B cell (primary cell): Measurements from ENCODE around the gene PAGE3. TPM values are rescaled to one million over a fixed set of nuclear protein-coding genes. Genes with fewer than 3 reads are reported as not detected.

Source experiments
- ATAC-seq: fragments of 200-7000 bp; cut with Tn5 transposase; one replicate; pipeline ENCODE4 v1.10.0; 2021; ENCODE audit warnings: low read depth, mild to moderate bottlenecking, moderate number of reproducible peaks, moderate library complexity
- CTCF ChIA-PET: fragments of 350-600 bp; sonication (Branson Sonifier 250); formaldehyde crosslinking; loops from one replicate; lab custom pipeline; 2021; ENCODE audit warnings: antibody characterized with exemption, inconsistent platforms; lab: Charles Lee
- POLR2A ChIA-PET: fragments of 350-600 bp; sonication (Branson Sonifier 250); formaldehyde crosslinking; loops from one replicate; lab custom pipeline; 2021; ENCODE audit warnings: antibody characterized with exemption; lab: Charles Lee
- DNase-seq: peaks from one replicate; pipeline ENCODE4 v3.0.0; 2013
- H2AFZ ChIP-seq: 2 replicates; pipeline ENCODE4 v1.6.1; 2012; ENCODE audit warnings: mild to moderate bottlenecking, low read depth, low read length; ENCODE audit not compliant: insufficient read depth, poor library complexity, severe bottlenecking
- H3K27ac ChIP-seq, 2 donors: 1 replicate in 1 of 2; 2 replicates in 1 of 2; pipeline ENCODE4 v1.5.1; 2012 to 2013; ENCODE audit warnings: low read length in 2 of 2, mild to moderate bottlenecking in 2 of 2, moderate library complexity in 1 of 2
- H3K27me3 ChIP-seq, 4 experiments: fragments of 200-600 bp in 1 of 4; sonication (generic) in 1 of 4; replicated peaks in 1 of 4; 1 replicate in 2 of 4; 2 replicates in 2 of 4; pipeline versions ENCODE4 v1.6.1 to v1.7.0; 2013 to 2016; ENCODE audit warnings: low read length in 3 of 4, mild to moderate bottlenecking in 2 of 4, mixed read lengths in 1 of 4, moderate library complexity in 1 of 4; ENCODE audit not compliant: insufficient read depth in 4 of 4, control insufficient read depth in 3 of 4; ENCODE audit errors: control extremely low read depth in 1 of 4
- H3K36me3 ChIP-seq, 2 experiments: replicated peaks in 1 of 2; 1 replicate in 1 of 2; 2 replicates in 1 of 2; pipeline versions ENCODE4 v1.6.1 to v1.7.1; 2013; ENCODE audit warnings: low read length in 1 of 2; ENCODE audit not compliant: insufficient read depth in 2 of 2, control insufficient read depth in 1 of 2; ENCODE audit errors: control extremely low read depth in 1 of 2, extremely low read depth in 1 of 2
- H3K4me1 ChIP-seq, 2 donors: fragments of 200-600 bp in 1 of 2; sonication (generic) in 1 of 2; 1 replicate in 1 of 2; 2 replicates in 1 of 2; pipeline versions ENCODE4 v1.5.1 to v1.6.1; 2013 to 2017; ENCODE audit warnings: low read length in 2 of 2; ENCODE audit not compliant: control insufficient read depth in 2 of 2, insufficient read depth in 2 of 2
- H3K4me2 ChIP-seq: replicated peaks from 2 replicates; pipeline ENCODE3; 2012; ENCODE audit warnings: mild to moderate bottlenecking, low read depth, low read length; ENCODE audit not compliant: poor library complexity, severe bottlenecking
- H3K4me3 ChIP-seq, 5 experiments: fragments of 200-600 bp in 1 of 5; sonication (generic) in 1 of 5; 1 replicate in 3 of 5; 2 replicates in 2 of 5; pipeline versions ENCODE4 v1.5.1 to v1.7.0; 2011 to 2016; ENCODE audit warnings: low read length in 4 of 5, mild to moderate bottlenecking in 4 of 5, low read depth in 2 of 5, control low read depth in 1 of 5, moderate library complexity in 1 of 5; ENCODE audit not compliant: insufficient read depth in 1 of 5; ENCODE audit errors: control extremely low read depth in 1 of 5, extremely low read depth in 1 of 5
- H3K79me2 ChIP-seq: fragments of 200-600 bp; sonication (generic); one replicate; pipeline ENCODE4 v1.6.0; 2016; ENCODE audit warnings: low read length; ENCODE audit not compliant: control insufficient read depth, insufficient read depth
- H3K9ac ChIP-seq: fragments of 200-600 bp; sonication (generic); 2 replicates; pipeline ENCODE4 v1.6.1; 2017; ENCODE audit warnings: mild to moderate bottlenecking, low read length, moderate library complexity
- H3K9me3 ChIP-seq, 3 donors: one replicate each; pipeline versions ENCODE4 v1.6.1 to v1.7.1; 2013; ENCODE audit warnings: low read length in 2 of 3; ENCODE audit not compliant: control insufficient read depth in 2 of 3, insufficient read depth in 1 of 3; ENCODE audit errors: control extremely low read depth in 1 of 3
- H4K20me1 ChIP-seq: 2 replicates; pipeline ENCODE4 v1.6.0; 2012; ENCODE audit warnings: mild to moderate bottlenecking, low read length; ENCODE audit not compliant: insufficient read depth, control insufficient read depth, poor library complexity, severe bottlenecking
- H3K27ac Mint-ChIP-seq: one replicate; pipeline ENCODE4 v1.8.0; 2021; ENCODE audit warnings: mixed read lengths
- H3K27me3 Mint-ChIP-seq: one replicate; pipeline ENCODE4 v1.8.0; 2021; ENCODE audit warnings: mixed read lengths
- H3K4me1 Mint-ChIP-seq: one replicate; pipeline ENCODE4 v1.8.0; 2021; ENCODE audit warnings: mixed read lengths
- H3K4me3 Mint-ChIP-seq: one replicate; pipeline ENCODE4 v1.8.0; 2021; ENCODE audit warnings: mixed read lengths
- H3K9me3 Mint-ChIP-seq: one replicate; pipeline ENCODE4 v1.8.0; 2022; ENCODE audit warnings: mixed read lengths; ENCODE audit not compliant: insufficient read depth
- EZH2 ChIP-seq: IDR thresholded peaks from 2 replicates; pipeline ENCODE4 v1.6.1; 2012; ENCODE audit warnings: borderline replicate concordance, low read depth, mild to moderate bottlenecking, moderate library complexity, low read length; ENCODE audit not compliant: insufficient read depth, poor library complexity, severe bottlenecking
- WGBS: methylation state at CpG from one replicate; pipeline ENCODE4 v1.1.5; 2013; ENCODE audit warnings: missing lambda C conversion rate; ENCODE audit not compliant: insufficient coverage; 5-methylcytosine and 5-hydroxymethylcytosine counted together
- intact Hi-C: fragments of 100-400 bp; cut with micrococcal nuclease; formaldehyde crosslinking; loops from one replicate; pipeline ENCODE4 v1.10.0; 2022
- polyA plus RNA-seq: library from polyadenylated mRNA; depleted of rRNA; stranded (reverse); fragments of >200 nt; gene quantifications from 2 replicates; pipeline ENCODE4 v1.2.3, GENCODE V29; 2012
- total RNA-seq, 2 donors: library from RNA; stranded (reverse); fragments of 120-200 nt in 1 of 2; gene quantifications; 1 replicate in 1 of 2; 2 replicates in 1 of 2; pipeline versions ENCODE4 v1.2.3 to v1.2.4, GENCODE V29; 2013 to 2022
- TF ChIP-seq, protein P1 (sequence below): fragments of 200-600 bp; IDR thresholded peaks from one replicate; pipeline ENCODE4 v1.8.0; 2022; ENCODE audit warnings: antibody characterized with exemption, mild to moderate bottlenecking

Gene PAGE3
- total and polyA plus RNA-seq, 2 donors (not counting 1 experiment from before 2014, with no cell fraction given): not detected

GRCh38 chrX:55260806-55261205 is 3.9 kb downstream of the PAGE3 start:
- no peak overlapping the region for H3K9ac ChIP-seq
- POLR2A ChIA-PET: no interaction called here
- H3K27me3 ChIP-seq: no peaks in the 10 kb centered on the region
- H3K27ac ChIP-seq: no peak overlapping the region
- no peaks in the 10 kb centered on the region for H3K79me2 ChIP-seq
- CTCF ChIA-PET: no interaction called here
- H3K4me1 ChIP-seq: no peaks in the 10 kb centered on the region
- no peaks in the 10 kb centered on the region for H3K9me3 ChIP-seq
- no peak overlapping the region for H3K27ac Mint-ChIP-seq
- no CpG with 5 or more reads among the region's 2 CpGs for WGBS
- no peak for DNase-seq
- intact Hi-C loops: no loop called here
- no peaks in the 10 kb centered on the region for H4K20me1 ChIP-seq
- H3K9me3 Mint-ChIP-seq: no peaks in the 10 kb centered on the region
- no peak overlapping the region for H3K4me3 ChIP-seq
- H3K27me3 Mint-ChIP-seq: no peaks in the 10 kb centered on the region
- no peak overlapping the region for H2AFZ ChIP-seq
- H3K4me3 Mint-ChIP-seq: no peak overlapping the region
- no peak for TF ChIP-seq EZH2
- TF ChIP-seq, protein P1, sequence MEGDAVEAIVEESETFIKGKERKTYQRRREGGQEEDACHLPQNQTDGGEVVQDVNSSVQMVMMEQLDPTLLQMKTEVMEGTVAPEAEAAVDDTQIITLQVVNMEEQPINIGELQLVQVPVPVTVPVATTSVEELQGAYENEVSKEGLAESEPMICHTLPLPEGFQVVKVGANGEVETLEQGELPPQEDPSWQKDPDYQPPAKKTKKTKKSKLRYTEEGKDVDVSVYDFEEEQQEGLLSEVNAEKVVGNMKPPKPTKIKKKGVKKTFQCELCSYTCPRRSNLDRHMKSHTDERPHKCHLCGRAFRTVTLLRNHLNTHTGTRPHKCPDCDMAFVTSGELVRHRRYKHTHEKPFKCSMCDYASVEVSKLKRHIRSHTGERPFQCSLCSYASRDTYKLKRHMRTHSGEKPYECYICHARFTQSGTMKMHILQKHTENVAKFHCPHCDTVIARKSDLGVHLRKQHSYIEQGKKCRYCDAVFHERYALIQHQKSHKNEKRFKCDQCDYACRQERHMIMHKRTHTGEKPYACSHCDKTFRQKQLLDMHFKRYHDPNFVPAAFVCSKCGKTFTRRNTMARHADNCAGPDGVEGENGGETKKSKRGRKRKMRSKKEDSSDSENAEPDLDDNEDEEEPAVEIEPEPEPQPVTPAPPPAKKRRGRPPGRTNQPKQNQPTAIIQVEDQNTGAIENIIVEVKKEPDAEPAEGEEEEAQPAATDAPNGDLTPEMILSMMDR: no peak
- no peaks in the 10 kb centered on the region for H3K4me1 Mint-ChIP-seq
- no peaks in the 10 kb centered on the region for H3K36me3 ChIP-seq
- no peak overlapping the region for H3K4me2 ChIP-seq
- ATAC-seq: no peak

DNA sequence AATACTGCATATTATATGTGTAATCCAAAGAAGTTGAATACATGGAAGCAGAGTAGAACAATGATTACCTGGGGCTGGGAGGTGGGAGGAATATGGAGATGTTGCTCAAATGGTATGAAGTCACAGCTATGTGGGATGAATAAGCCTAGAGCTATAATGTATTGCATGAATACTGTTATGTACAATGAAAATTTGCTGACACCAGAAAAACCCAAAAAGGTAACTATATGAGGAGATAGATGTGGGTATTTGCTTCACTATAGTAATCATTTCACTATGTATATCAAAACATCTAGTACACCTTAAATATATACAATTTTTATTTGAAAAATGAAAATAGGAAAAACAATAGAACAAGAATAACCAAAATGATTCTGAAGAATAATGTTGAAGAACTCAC is 11.2 kb downstream of the PAGE3 start:
- Mint-ChIP-seq H3K27ac (no peak overlapping the region), H3K9me3 (peaks cover 2% of the 10 kb centered on the region), H3K4me1 (no peaks in the 10 kb centered on the region), H3K27me3 (peaks cover 3% of the 10 kb centered on the region), H3K4me3 (no peak overlapping the region)
- no peak for ATAC-seq
- ChIA-PET POLR2A (no interaction called here), CTCF (no interaction called here)
- Histone ChIP-seq H3K27ac (no peak overlapping the region), H3K79me2 (no peaks in the 10 kb centered on the region), H3K36me3 (no peaks in the 10 kb centered on the region), H3K4me1 (no peaks in the 10 kb centered on the region), H3K9ac (no peak overlapping the region), H3K4me3 (no peak overlapping the region), H3K27me3 (no peaks in the 10 kb centered on the region), H2AFZ (no peak overlapping the region), H3K4me2 (no peak overlapping the region), H4K20me1 (no peaks in the 10 kb centered on the region), H3K9me3 (no peaks in the 10 kb centered on the region)
- no peak for DNase-seq
- intact Hi-C loops: no loop called here
- TF ChIP-seq, protein P1: no peak
- TF ChIP-seq EZH2: no peak
